Mesothelial cell of epicardium (in vitro differentiated cells): Measurements from ENCODE around the gene ELL2. TPM values are rescaled to one million over a fixed set of nuclear protein-coding genes. Genes with fewer than 3 reads are reported as not detected.

Experiments
- DNase-seq, 2 experiments: peaks; one replicate each; pipeline ENCODE4 v3.0.0; 2021; ENCODE audit warnings: low spot score in 2 of 2; ENCODE audit not compliant: unreplicated experiment in 2 of 2
- H3K27ac Mint-ChIP-seq: 2 replicates; pipeline ENCODE4 v1.8.0; 2021; ENCODE audit warnings: mixed read lengths
- H3K27me3 Mint-ChIP-seq: 2 replicates; pipeline ENCODE4 v1.8.0; 2021; ENCODE audit warnings: low read depth, mixed read lengths
- H3K36me3 Mint-ChIP-seq: 2 replicates; pipeline ENCODE4 v1.8.0; 2021; ENCODE audit warnings: mixed read lengths
- H3K4me1 Mint-ChIP-seq: 2 replicates; pipeline ENCODE4 v1.8.0; 2021; ENCODE audit warnings: mixed read lengths
- H3K4me3 Mint-ChIP-seq: 2 replicates; pipeline ENCODE4 v1.8.0; 2021; ENCODE audit warnings: mild to moderate bottlenecking, moderate library complexity, mixed read lengths
- H3K9me3 Mint-ChIP-seq: 2 replicates; pipeline ENCODE4 v1.8.0; 2021; ENCODE audit warnings: mixed read lengths
- CTCF ChIP-seq: fragments of 200-600 bp; sonication (generic); IDR thresholded peaks from one replicate; pipeline ENCODE4 v1.5.0; 2021; ENCODE audit warnings: antibody characterized with exemption; ENCODE audit not compliant: unreplicated experiment
- total RNA-seq: library from RNA; stranded (reverse); gene quantifications from 3 replicates; pipeline ENCODE4 v1.2.1, GENCODE V29; 2021

ELL2 gene
- total RNA-seq, 1 donor from 2014 or later: 11.7 TPM

- Mint-ChIP-seq H3K27ac (no peak overlapping the region), H3K9me3 (no peaks in the 10 kb centered on the region), H3K27me3 (no peaks in the 10 kb centered on the region), H3K4me3 (no peak overlapping the region), H3K4me1 (peaks cover 10% of the 10 kb centered on the region), H3K36me3 (no peaks in the 10 kb centered on the region)
- no peak for TF ChIP-seq CTCF
- no peak for DNase-seq
Measured at GRCh38 chr5:95880081-95880926, 81.3 kb downstream of the ELL2 start.

GRCh38 chr5:95879661-95880060 is 82.0 kb downstream of the ELL2 start:
- no peak overlapping the region for H3K27ac Mint-ChIP-seq
- no peak for TF ChIP-seq CTCF
- no peaks in the 10 kb centered on the region for H3K36me3 Mint-ChIP-seq
- no peaks in the 10 kb centered on the region for H3K9me3 Mint-ChIP-seq
- DNase-seq: no peak
- H3K4me1 Mint-ChIP-seq: peaks cover 10% of the 10 kb centered on the region
- H3K4me3 Mint-ChIP-seq: no peak overlapping the region
- H3K27me3 Mint-ChIP-seq: no peaks in the 10 kb centered on the region

- Mint-ChIP-seq H3K9me3 (no peaks in the 10 kb centered on the region), H3K27me3 (no peaks in the 10 kb centered on the region), H3K4me3 (no peak overlapping the region), H3K27ac (no peak overlapping the region), H3K36me3 (no peaks in the 10 kb centered on the region), H3K4me1 (peaks cover 10% of the 10 kb centered on the region)
- DNase-seq: no peak
- TF ChIP-seq CTCF: no peak
Measured at GRCh38 chr5:95878417-95879323, 83.0 kb downstream of the ELL2 start.

GRCh38 chr5:95876782-95877181 is 84.9 kb downstream of the ELL2 start:
- no peak for TF ChIP-seq CTCF
- Mint-ChIP-seq H3K4me3 (no peak overlapping the region), H3K27me3 (no peaks in the 10 kb centered on the region), H3K27ac (no peak overlapping the region), H3K9me3 (no peaks in the 10 kb centered on the region), H3K36me3 (no peaks in the 10 kb centered on the region), H3K4me1 (peaks cover 10% of the 10 kb centered on the region)
- no peak for DNase-seq

- Mint-ChIP-seq H3K4me3 (no peak overlapping the region), H3K36me3 (no peaks in the 10 kb centered on the region), H3K27ac (no peak overlapping the region), H3K4me1 (peaks cover 10% of the 10 kb centered on the region), H3K27me3 (no peaks in the 10 kb centered on the region), H3K9me3 (no peaks in the 10 kb centered on the region)
- no peak for DNase-seq
- TF ChIP-seq CTCF: no peak
Measured at GRCh38 chr5:95874246-95874645, 87.4 kb downstream of the ELL2 start.
